Endothelial cell (in vitro differentiated cells): ENCODE data around the gene RFT1. TPM values are rescaled to one million over a fixed set of nuclear protein-coding genes. Genes with fewer than 3 reads are reported as not detected.

Experiments
- DNase-seq: peaks from one replicate; pipeline ENCODE4 v3.0.0; 2021; ENCODE audit warnings: low spot score
- H3K27ac Mint-ChIP-seq: one replicate; pipeline ENCODE4 v1.8.0; 2021; ENCODE audit warnings: mixed read lengths, inconsistent platforms; ENCODE audit not compliant: unreplicated experiment
- H3K27me3 Mint-ChIP-seq: one replicate; pipeline ENCODE4 v1.8.0; 2021; ENCODE audit warnings: mild to moderate bottlenecking, moderate library complexity, mixed read lengths, inconsistent platforms; ENCODE audit not compliant: unreplicated experiment
- H3K36me3 Mint-ChIP-seq: one replicate; pipeline ENCODE4 v1.8.0; 2021; ENCODE audit warnings: mild to moderate bottlenecking, low read depth, mixed read lengths, inconsistent platforms; ENCODE audit not compliant: unreplicated experiment
- H3K4me1 Mint-ChIP-seq: one replicate; pipeline ENCODE4 v1.8.0; 2021; ENCODE audit warnings: mild to moderate bottlenecking, mixed read lengths, inconsistent platforms; ENCODE audit not compliant: unreplicated experiment
- H3K4me3 Mint-ChIP-seq: one replicate; pipeline ENCODE4 v1.8.0; 2021; ENCODE audit warnings: mild to moderate bottlenecking, mixed read lengths, inconsistent platforms; ENCODE audit not compliant: unreplicated experiment
- H3K9me3 Mint-ChIP-seq: one replicate; pipeline ENCODE4 v1.8.0; 2021; ENCODE audit warnings: mixed read lengths, inconsistent platforms; ENCODE audit not compliant: unreplicated experiment
- total RNA-seq: library from RNA; stranded (reverse); fragmentation: NEBNext Ultra II Directional; extraction: Animal tissue kit (Norgen Biotek cat#: 25700); gene quantifications from one replicate; pipeline ENCODE4 v1.2.1, GENCODE V29; 2021; ENCODE audit not compliant: unreplicated experiment
- TF ChIP-seq, protein P1 (sequence below): fragments of 200-600 bp; sonication (generic); IDR thresholded peaks from one replicate; pipeline ENCODE4 v1.5.0; 2021; ENCODE audit warnings: antibody characterized with exemption; ENCODE audit not compliant: unreplicated experiment

The RFT1 gene
- total RNA-seq, 1 donor from 2014 or later = 21.1 TPM

DNA sequence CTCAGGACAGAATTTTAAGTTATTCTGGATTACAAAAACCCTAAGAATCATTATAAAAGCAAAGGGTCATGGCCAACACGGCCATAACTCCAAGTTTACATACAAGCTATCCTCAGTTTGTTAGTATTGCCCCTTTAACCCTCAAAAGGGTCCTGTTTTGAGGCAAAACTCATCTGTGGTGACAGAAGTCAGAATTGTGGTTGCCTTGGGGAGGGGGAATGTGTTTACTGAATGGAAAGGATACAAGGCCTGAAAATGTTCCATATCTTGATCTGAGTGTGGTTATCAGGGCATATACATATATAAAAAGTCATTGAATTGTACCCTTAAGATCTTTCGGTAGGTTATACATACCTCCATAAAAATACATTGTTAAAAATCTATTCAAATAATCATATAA, 86.5 kb downstream of the RFT1 start:
- Mint-ChIP-seq H3K4me3 (peak overlapping the region; percentile 47), H3K36me3 (peaks cover 8% of the 10 kb centered on the region), H3K4me1 (peaks cover 10% of the 10 kb centered on the region), H3K9me3 (peaks cover 3% of the 10 kb centered on the region), H3K27ac (no peak overlapping the region), H3K27me3 (peaks cover 10% of the 10 kb centered on the region)
- DNase-seq = no peak
- TF ChIP-seq, protein P1, sequence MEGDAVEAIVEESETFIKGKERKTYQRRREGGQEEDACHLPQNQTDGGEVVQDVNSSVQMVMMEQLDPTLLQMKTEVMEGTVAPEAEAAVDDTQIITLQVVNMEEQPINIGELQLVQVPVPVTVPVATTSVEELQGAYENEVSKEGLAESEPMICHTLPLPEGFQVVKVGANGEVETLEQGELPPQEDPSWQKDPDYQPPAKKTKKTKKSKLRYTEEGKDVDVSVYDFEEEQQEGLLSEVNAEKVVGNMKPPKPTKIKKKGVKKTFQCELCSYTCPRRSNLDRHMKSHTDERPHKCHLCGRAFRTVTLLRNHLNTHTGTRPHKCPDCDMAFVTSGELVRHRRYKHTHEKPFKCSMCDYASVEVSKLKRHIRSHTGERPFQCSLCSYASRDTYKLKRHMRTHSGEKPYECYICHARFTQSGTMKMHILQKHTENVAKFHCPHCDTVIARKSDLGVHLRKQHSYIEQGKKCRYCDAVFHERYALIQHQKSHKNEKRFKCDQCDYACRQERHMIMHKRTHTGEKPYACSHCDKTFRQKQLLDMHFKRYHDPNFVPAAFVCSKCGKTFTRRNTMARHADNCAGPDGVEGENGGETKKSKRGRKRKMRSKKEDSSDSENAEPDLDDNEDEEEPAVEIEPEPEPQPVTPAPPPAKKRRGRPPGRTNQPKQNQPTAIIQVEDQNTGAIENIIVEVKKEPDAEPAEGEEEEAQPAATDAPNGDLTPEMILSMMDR = no peak

DNA sequence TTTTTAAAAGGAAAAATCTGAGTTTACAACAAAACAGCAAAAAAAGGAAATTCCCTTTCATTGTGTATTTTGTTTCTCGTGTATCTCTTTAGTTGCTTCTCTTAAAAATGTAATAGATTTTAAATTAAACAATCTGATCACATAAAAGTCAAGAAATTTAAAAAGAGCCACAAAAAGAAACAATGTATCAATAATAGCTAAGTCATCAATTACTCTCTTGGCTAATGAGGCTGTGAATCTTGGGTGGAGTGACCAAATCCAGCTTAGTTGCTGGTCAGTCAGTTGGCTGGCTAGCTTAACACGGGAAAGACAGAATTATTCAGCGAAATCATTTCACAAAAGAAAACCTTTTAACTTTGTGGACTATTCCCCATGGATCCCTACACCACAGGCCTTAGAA, 87.6 kb downstream of the RFT1 start:
- DNase-seq = no peak
- peaks cover 10% of the 10 kb centered on the region for H3K4me1 Mint-ChIP-seq
- H3K27ac Mint-ChIP-seq = no peak overlapping the region
- peaks cover 10% of the 10 kb centered on the region for H3K27me3 Mint-ChIP-seq
- no peak overlapping the region for H3K4me3 Mint-ChIP-seq
- peaks cover 3% of the 10 kb centered on the region for H3K9me3 Mint-ChIP-seq
- peaks cover 8% of the 10 kb centered on the region for H3K36me3 Mint-ChIP-seq
- TF ChIP-seq, protein P1 = no peak

DNA sequence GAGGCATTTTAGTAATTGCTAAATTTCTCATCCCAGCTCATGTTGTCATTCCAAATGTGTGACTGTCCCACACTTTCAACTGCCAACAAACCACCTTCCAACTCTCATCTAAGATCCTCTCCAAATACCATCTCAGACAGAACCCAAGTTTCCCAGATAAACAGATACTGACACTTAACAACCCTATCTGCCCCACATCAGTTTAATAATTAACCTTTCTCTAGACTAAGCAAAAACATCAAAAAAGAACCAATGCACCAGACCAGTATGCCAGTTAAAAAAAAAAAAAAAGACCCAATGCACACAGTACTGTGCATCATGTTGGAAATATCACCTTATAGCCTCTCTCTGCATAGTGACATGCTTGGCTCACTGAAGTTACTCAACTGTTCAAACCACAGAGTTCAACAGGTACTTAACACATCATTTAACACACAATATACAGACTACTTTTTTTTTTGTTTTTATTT, 89.8 kb downstream of the RFT1 start:
- DNase-seq = no peak
- no peak overlapping the region for H3K27ac Mint-ChIP-seq

DNA sequence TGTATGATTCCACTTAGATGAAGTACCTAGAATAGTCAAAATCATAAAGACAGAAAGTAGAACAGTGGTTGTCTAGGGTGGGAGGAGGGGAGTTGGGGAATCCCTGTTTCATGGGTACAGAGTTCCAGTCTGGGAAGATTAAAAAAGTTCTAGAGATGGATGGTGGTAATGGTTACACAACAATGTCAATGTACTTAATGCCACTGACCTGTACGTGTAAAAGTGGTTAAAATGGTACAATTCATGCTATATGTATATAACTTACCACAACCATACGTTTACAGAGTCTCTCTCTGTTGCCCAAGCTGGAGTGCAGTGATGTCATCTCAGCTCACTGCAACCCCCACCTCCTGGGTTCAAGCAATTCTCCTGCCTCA, 90.9 kb downstream of the RFT1 start:
- no peak overlapping the region for H3K4me3 Mint-ChIP-seq
- TF ChIP-seq, protein P1 = no peak
- H3K9me3 Mint-ChIP-seq = no peaks in the 10 kb centered on the region
- H3K4me1 Mint-ChIP-seq = peaks cover 5% of the 10 kb centered on the region
- H3K27ac Mint-ChIP-seq = no peak overlapping the region
- DNase-seq = no peak
- no peaks in the 10 kb centered on the region for H3K36me3 Mint-ChIP-seq
- peaks cover 2% of the 10 kb centered on the region for H3K27me3 Mint-ChIP-seq

More for the DNA sequence above, 89.8 kb downstream of the RFT1 start:
- no peak overlapping the region for H3K4me3 Mint-ChIP-seq
- peaks cover 4% of the 10 kb centered on the region for H3K36me3 Mint-ChIP-seq
- peaks cover 5% of the 10 kb centered on the region for H3K27me3 Mint-ChIP-seq
- TF ChIP-seq, protein P1 = no peak
- H3K9me3 Mint-ChIP-seq = no peaks in the 10 kb centered on the region
- H3K4me1 Mint-ChIP-seq = peaks cover 9% of the 10 kb centered on the region

DNA sequence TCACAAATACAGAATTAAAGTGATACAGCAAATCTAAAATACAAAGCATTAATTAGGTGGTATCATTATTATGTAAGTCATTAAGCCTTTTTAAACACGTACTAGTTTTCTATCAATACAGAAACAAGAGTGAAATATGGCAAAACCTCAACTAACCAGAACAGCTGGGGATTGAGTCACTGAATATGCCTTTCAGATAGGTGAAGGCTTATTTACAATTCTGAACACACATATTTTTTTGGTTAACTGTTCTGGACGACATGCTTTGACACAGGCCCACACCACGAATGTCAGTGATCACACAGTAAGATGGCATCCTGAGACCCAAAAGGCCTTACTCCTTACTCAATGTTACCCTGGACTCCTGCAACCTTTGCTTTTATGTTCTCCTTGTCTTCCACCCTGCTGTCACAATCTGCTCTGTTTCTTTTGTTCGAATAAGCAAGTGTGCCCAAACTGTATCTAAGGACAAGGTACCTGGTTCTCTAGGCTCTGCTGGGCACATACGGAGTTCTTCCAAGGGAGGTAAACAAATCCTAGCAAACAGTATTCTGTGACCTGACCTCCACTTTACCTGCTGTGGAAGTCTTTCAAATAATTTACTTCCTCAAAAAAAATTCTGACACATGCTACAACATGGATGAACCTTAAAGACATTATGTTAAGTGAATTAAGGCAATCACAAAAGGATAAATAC, 91.4 kb downstream of the RFT1 start:
- Mint-ChIP-seq H3K27me3 (peaks cover 1% of the 10 kb centered on the region), H3K36me3 (no peaks in the 10 kb centered on the region), H3K4me1 (peaks cover 3% of the 10 kb centered on the region), H3K9me3 (no peaks in the 10 kb centered on the region), H3K4me3 (no peak overlapping the region), H3K27ac (no peak overlapping the region)
- TF ChIP-seq, protein P1 = no peak
- DNase-seq = no peak

Other genes starting within 250 kb of the RFT1 start
- gene STIMATE, start 232.9 kb downstream of the RFT1 start, total RNA-seq = 24.5 TPM
- 5.8 TPM for gene SFMBT1, start 84.4 kb downstream of the RFT1 start, total RNA-seq
- 9.9 TPM for gene PRKCD, start 30.8 kb upstream of the RFT1 start, total RNA-seq
- 305 TPM for gene TKT, start 125.6 kb upstream of the RFT1 start, total RNA-seq
- 33.8 TPM for gene DCP1A, start 217.1 kb upstream of the RFT1 start, total RNA-seq